ENCODE measurements around the gene NCOA4. TPM values are rescaled to one million over a fixed set of nuclear protein-coding genes. Genes with fewer than 3 reads are reported as not detected.
"Not testable (repeated sequence)": the region's sequence is repeated elsewhere in the genome, so short reads cannot be mapped to it uniquely, and the experiment has no call there.

NCOA4 gene
- total RNA-seq, 1 donor from 2014 or later = 84.0 TPM

DNA sequence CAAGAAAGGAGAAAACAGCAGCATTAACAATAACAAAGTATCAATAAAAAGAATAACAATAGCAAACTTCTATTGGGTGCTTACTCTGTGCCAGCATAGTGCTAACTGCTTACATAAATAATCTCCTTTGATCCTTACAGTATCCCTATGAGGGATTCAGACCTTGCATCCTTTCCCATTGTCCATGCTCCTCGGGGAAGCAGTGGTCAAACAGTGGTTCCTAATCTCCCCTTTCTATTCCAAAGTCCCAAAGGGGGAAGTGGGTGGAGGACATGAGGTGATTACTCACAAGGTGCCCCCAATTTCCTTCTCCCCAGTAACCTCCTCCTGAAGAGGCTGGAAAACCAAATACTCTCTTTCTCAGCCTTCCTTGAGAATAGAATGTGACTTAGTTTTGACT lies 37.7 kb upstream of the NCOA4 start:
- Mint-ChIP-seq H3K36me3 (ENCODE audit: insufficient read depth) (no peaks in the 10 kb centered on the region), H3K9me3 (ENCODE audit: low read depth) (peaks cover 3% of the 10 kb centered on the region), H3K4me3 (ENCODE audit: low read depth) (no peak overlapping the region), H3K4me1 (ENCODE audit: low read depth) (peaks cover 3% of the 10 kb centered on the region), H3K27ac (no peak overlapping the region), H3K27me3 (peaks cover 7% of the 10 kb centered on the region)
- TF ChIP-seq, protein P1, sequence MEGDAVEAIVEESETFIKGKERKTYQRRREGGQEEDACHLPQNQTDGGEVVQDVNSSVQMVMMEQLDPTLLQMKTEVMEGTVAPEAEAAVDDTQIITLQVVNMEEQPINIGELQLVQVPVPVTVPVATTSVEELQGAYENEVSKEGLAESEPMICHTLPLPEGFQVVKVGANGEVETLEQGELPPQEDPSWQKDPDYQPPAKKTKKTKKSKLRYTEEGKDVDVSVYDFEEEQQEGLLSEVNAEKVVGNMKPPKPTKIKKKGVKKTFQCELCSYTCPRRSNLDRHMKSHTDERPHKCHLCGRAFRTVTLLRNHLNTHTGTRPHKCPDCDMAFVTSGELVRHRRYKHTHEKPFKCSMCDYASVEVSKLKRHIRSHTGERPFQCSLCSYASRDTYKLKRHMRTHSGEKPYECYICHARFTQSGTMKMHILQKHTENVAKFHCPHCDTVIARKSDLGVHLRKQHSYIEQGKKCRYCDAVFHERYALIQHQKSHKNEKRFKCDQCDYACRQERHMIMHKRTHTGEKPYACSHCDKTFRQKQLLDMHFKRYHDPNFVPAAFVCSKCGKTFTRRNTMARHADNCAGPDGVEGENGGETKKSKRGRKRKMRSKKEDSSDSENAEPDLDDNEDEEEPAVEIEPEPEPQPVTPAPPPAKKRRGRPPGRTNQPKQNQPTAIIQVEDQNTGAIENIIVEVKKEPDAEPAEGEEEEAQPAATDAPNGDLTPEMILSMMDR (IDR thresholded peaks at IDR 0.05; ENCODE audit: unreplicated experiment) = no peak
- no peak for DNase-seq (ENCODE audit: low spot score, unreplicated experiment)

DNA sequence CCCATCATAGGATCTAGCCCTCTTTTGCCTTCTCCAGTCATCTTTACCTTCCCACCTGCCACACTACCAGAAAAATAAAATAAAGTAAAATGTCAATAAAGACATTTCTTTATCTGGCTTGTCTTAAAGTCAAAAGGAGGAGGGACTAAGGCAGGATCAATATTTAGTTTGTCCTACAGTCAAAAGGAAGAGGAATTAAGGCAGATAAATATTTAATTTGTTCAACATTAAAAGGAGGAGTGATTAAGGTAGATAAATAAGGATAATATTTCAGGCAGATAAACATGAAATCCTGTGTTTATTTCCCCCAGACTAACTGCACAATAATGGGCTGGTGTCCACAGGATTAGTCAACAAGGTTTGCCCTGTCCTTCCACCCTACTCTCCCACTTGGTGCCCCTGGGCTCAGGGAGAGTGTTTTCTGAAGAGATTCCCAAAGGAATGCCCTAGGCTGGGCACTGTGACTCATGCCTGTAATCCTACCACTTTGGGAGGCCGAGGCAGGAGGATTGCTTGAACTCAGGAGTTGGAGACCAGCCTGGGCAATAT lies 33.9 kb upstream of the NCOA4 start:
- TF ChIP-seq, protein P1 (IDR thresholded peaks at IDR 0.05; ENCODE audit: unreplicated experiment) = no peak
- no peak for DNase-seq (ENCODE audit: low spot score, unreplicated experiment)
- peaks cover 3% of the 10 kb centered on the region for H3K9me3 Mint-ChIP-seq (ENCODE audit: low read depth)

DNA sequence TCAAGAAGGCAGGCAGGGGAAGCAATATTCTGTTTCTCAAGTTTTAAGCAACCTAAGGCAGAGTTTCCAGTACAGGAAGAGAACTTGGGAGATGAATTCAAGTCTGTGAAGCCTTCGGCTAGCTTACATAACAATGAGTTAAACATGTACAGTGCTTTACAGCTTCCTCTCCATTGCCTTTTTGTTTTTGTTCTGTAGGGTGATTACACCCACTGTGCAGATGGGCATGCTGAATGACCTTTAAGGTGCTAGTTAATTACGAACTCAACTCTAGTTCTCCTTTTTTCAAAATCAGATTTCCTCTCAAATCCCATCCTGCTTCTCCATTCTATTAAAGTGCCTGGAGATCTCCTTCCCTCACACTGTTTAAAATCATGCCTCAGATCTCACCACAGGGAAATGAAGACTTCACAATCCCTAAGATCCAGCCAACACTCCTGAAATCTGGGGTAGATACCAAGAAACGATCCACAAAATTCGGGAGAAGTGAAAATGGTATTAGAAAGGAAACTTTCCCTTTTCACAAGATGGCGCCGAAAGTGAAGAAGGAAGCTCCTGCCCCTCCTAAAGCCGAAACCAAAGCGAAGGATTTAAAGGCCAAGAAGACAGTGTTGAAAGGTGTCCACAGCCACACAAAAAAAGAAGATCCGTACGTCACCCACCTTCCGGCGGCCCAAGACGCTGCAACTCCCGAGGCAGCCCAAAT lies 32.5 kb upstream of the NCOA4 start:
- TF ChIP-seq, protein P1 (IDR thresholded peaks at IDR 0.05; ENCODE audit: unreplicated experiment) = no peak
- no peak overlapping the region for H3K27ac Mint-ChIP-seq
- DNase-seq (ENCODE audit: low spot score, unreplicated experiment) = no peak
- H3K27me3 Mint-ChIP-seq = no peaks in the 10 kb centered on the region
- H3K4me1 Mint-ChIP-seq (ENCODE audit: low read depth) = peaks cover 6% of the 10 kb centered on the region
- H3K4me3 Mint-ChIP-seq (ENCODE audit: low read depth) = no peak overlapping the region
- no peaks in the 10 kb centered on the region for H3K9me3 Mint-ChIP-seq (ENCODE audit: low read depth)
- H3K36me3 Mint-ChIP-seq (ENCODE audit: insufficient read depth) = no peaks in the 10 kb centered on the region

More for the DNA sequence above, 33.9 kb upstream of the NCOA4 start:
- Mint-ChIP-seq H3K27me3 (no peaks in the 10 kb centered on the region), H3K4me3 (ENCODE audit: low read depth) (no peak overlapping the region), H3K4me1 (ENCODE audit: low read depth) (peaks cover 3% of the 10 kb centered on the region), H3K27ac (no peak overlapping the region), H3K36me3 (ENCODE audit: insufficient read depth) (no peaks in the 10 kb centered on the region)

DNA sequence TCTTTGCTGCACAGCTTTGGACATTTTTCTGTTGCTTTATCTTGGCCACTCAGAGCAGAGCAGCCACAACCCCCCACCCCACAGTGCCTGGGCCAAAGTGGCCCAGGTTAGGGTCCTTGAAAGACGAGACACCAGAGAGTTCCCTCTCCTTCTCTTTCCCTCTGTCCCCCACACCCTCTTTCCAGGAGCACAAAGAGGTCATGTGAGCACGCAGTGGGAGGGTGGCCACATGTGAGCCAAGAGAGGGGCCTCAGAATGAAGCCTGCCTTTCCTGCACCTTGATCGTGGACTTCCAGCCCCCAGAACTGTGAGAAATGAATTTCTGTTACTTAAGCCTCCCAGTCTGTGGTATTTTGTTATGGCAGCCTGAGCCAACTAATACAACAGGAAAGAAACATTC lies 30.3 kb upstream of the NCOA4 start:
- H3K9me3 Mint-ChIP-seq (ENCODE audit: low read depth) = peaks cover 8% of the 10 kb centered on the region
- peaks cover 8% of the 10 kb centered on the region for H3K4me1 Mint-ChIP-seq (ENCODE audit: low read depth)
- peaks cover 4% of the 10 kb centered on the region for H3K36me3 Mint-ChIP-seq (ENCODE audit: insufficient read depth)
- no peak overlapping the region for H3K4me3 Mint-ChIP-seq (ENCODE audit: low read depth)
- no peak for DNase-seq (ENCODE audit: low spot score, unreplicated experiment)
- no peak overlapping the region for H3K27ac Mint-ChIP-seq
- no peaks in the 10 kb centered on the region for H3K27me3 Mint-ChIP-seq
- TF ChIP-seq, protein P1 (IDR thresholded peaks at IDR 0.05; ENCODE audit: unreplicated experiment) = no peak

DNA sequence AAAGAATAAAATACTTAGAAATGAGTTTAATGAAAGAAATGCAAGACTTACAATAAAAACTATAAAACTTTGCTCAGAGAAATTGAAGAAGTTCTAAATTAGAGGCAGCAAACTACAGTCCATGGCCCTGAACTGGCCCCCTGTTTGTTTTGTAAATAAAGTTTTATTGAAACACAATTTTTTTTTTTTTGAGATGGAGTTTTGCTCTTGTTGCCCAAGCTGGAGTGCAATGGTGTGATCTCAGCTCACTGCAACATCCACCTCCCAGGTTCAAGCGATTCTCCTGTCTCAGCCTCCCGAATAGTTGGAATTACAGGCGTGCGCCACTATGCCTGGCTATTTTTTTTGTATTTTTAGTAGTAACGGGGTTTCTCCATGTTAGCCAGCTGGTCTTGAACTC lies 27.5 kb upstream of the NCOA4 start:
- not testable (repeated sequence) for H3K4me3 Mint-ChIP-seq (ENCODE audit: low read depth); H3K9me3 Mint-ChIP-seq (ENCODE audit: low read depth); H3K27me3 Mint-ChIP-seq; H3K36me3 Mint-ChIP-seq (ENCODE audit: insufficient read depth); H3K27ac Mint-ChIP-seq; DNase-seq (ENCODE audit: low spot score, unreplicated experiment)
- peaks cover 26% of the 10 kb centered on the region for H3K4me1 Mint-ChIP-seq (ENCODE audit: low read depth)

DNA sequence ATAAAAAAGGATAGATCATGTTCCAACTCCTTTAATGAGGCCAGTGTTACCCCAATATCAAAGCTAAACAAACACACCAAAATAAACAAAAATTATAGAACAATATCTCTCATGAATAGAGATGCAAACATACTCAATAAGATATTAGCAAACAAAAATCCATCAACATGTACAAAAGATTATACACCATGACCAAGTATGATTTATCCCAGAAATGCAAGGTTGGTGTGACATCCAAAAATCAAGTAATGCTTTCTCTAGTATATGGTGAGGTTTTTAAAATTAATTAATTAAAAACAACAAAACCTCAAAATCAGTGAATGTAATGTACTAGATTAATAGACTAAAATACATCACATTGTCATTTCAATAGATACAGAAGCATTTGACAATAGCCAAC lies 26.6 kb upstream of the NCOA4 start:
- H3K4me1 Mint-ChIP-seq (ENCODE audit: low read depth) = peaks cover 34% of the 10 kb centered on the region
- H3K36me3 Mint-ChIP-seq (ENCODE audit: insufficient read depth) = peaks cover 4% of the 10 kb centered on the region
- H3K9me3 Mint-ChIP-seq (ENCODE audit: low read depth) = peaks cover 8% of the 10 kb centered on the region
- TF ChIP-seq, protein P1 (IDR thresholded peaks at IDR 0.05; ENCODE audit: unreplicated experiment) = no peak
- H3K27ac Mint-ChIP-seq = no peak overlapping the region
- H3K27me3 Mint-ChIP-seq = no peaks in the 10 kb centered on the region
- no peak overlapping the region for H3K4me3 Mint-ChIP-seq (ENCODE audit: low read depth)
- DNase-seq (ENCODE audit: low spot score, unreplicated experiment) = no peak
